Fibroblast of lung (primary cell): ENCODE results near the gene CENPE.

ENCODE experiments used
- EZH2 ChIP-seq: IDR thresholded peaks from 2 replicates; pipeline ENCODE4 v1.5.1; 2012; ENCODE audit warnings: low read length, control low read depth, mild to moderate bottlenecking; ENCODE audit errors: missing control alignments
- TF ChIP-seq, protein P1 (sequence below), 2 donors: IDR thresholded peaks in 1 of 2; conservative IDR thresholded peaks in 1 of 2; 1 replicate in 1 of 2; 2 replicates in 1 of 2; pipeline ENCODE4 v1.5.1; 2011 to 2012; ENCODE audit warnings: low read length in 2 of 2, control low read depth in 1 of 2, inconsistent platforms in 1 of 2, low read depth in 1 of 2, mild to moderate bottlenecking in 1 of 2

DNA sequence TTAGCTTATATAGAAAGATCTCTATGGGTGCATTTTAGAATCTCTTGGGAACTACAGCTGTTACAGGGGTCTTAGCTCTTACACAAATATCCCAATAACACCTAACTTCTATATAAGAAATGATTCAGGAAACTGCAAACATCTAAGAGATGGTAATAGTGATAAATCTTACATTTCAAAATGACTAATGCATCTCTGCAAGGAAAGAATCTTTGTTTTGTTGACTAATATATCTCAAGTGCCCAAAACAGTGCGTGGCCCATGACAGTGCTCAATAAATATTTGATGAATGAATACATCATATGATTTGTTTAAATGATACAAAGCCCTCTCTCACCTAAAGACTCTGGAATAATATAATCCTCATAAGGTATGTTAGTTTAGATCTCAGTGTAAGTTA is 47.5 kb downstream of the CENPE start:
- TF ChIP-seq, protein P1, sequence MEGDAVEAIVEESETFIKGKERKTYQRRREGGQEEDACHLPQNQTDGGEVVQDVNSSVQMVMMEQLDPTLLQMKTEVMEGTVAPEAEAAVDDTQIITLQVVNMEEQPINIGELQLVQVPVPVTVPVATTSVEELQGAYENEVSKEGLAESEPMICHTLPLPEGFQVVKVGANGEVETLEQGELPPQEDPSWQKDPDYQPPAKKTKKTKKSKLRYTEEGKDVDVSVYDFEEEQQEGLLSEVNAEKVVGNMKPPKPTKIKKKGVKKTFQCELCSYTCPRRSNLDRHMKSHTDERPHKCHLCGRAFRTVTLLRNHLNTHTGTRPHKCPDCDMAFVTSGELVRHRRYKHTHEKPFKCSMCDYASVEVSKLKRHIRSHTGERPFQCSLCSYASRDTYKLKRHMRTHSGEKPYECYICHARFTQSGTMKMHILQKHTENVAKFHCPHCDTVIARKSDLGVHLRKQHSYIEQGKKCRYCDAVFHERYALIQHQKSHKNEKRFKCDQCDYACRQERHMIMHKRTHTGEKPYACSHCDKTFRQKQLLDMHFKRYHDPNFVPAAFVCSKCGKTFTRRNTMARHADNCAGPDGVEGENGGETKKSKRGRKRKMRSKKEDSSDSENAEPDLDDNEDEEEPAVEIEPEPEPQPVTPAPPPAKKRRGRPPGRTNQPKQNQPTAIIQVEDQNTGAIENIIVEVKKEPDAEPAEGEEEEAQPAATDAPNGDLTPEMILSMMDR (conservative IDR thresholded peaks at IDR 0.05 in 1 of 2, IDR thresholded peaks at IDR 0.05 in 1 of 2; ENCODE audit: low read depth in 1 of 2, low read length in 2 of 2), result no peak
- no peak for TF ChIP-seq EZH2
